Epithelial cell of esophagus (primary cell): ENCODE measurements around the gene FXYD6.

Source experiments
- DNase-seq: peaks from one replicate; pipeline ENCODE4 v3.0.0; 2010; ENCODE audit warnings: low read depth
- H3K4me3 ChIP-seq: 2 replicates; pipeline ENCODE4 v1.5.1; 2011; ENCODE audit warnings: mild to moderate bottlenecking, low read length, control low read depth
- CTCF ChIP-seq: IDR thresholded peaks from 2 replicates; pipeline ENCODE4 v1.5.1; 2011; ENCODE audit warnings: low read depth, mild to moderate bottlenecking, low read length, control low read depth, inconsistent platforms; ENCODE audit not compliant: insufficient read depth; ENCODE audit errors: missing control alignments

The FXYD6 gene

GRCh38 chr11:117830674-117831351, 45.6 kb downstream of the FXYD6 start:
- DNase-seq: no peak
- TF ChIP-seq CTCF: no peak
- no peak overlapping the region for H3K4me3 ChIP-seq

DNA sequence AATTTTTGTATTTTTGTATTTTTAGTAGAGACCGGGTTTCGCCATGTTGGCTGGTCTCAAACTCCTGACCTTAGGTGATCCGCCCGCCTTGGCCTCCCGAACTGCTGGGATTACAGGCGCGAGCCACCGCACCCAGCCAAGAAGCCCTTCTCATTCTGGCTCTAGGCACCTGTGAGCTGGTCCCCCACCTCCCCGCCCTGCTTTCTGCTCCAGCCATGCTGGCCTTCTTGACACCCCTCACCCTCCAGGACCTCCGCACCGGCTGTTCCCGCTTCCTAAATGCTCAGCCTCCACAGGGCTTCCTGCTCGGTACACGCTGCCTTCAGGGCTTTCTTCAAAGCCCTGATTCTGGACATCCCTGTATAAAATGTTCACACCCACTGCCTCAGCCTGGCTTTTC, 46.4 kb downstream of the FXYD6 start:
- no peak for DNase-seq
- TF ChIP-seq CTCF: no peak

DNA sequence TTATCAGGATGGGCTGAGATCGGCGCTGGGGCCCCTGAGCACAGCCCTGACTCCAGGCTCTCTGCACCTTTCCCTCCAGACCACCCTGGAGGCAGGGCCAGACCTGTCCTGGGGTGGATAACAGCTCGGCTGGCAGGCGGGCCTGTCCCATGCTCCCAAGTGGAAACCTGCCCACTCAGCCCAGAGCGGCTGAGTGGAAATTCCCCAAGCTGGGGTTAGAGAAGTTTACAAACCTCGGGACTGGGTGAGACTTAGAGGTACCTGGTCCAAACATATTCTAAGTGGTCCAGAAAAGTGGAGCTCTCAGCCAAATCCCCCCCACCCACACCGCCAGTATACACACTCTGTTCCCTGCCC, 47.1 kb downstream of the FXYD6 start:
- no peak for TF ChIP-seq CTCF
- no peak overlapping the region for H3K4me3 ChIP-seq
- DNase-seq: no peak

More for the DNA sequence above, 46.4 kb downstream of the FXYD6 start:
- H3K4me3 ChIP-seq: no peak overlapping the region

- no peak overlapping the region for H3K4me3 ChIP-seq
- DNase-seq: peak; percentile 76
- TF ChIP-seq CTCF: no peak
Measured at GRCh38 chr11:117828611-117829368, 47.7 kb downstream of the FXYD6 start.

- H3K4me3 ChIP-seq: no peak overlapping the region
- DNase-seq: no peak
- no peak for TF ChIP-seq CTCF
Measured at GRCh38 chr11:117827521-117828511, 48.6 kb downstream of the FXYD6 start.

DNA sequence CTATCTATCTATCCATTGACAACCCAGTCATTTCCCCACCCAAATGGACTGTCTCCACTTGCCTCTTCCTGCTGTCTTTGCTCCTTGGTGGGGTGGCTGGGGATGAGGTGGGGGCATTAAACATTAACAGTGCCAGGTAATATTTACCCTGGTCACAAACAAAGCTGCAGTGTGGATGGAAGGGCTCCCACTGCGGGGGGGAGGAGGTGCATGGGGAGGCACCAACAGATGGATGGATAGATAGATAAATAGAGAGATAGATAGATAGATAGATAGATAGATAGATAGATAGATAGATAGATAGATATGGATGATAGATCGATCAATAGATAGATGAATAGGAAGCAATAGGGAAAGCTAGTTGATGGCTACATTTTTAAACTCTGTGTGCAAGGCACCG, 49.6 kb downstream of the FXYD6 start:
- DNase-seq: no peak
- TF ChIP-seq CTCF: no peak

More for the DNA sequence above, 49.6 kb downstream of the FXYD6 start:
- no peak overlapping the region for H3K4me3 ChIP-seq
